HG03565 (cell line): ENCODE results near the gene UNK.
A peak's percentile ranks its signal among the peaks of the same experiment; 100 is the strongest.

ENCODE experiments used
- ATAC-seq: cut with Tn5 transposase; IDR thresholded peaks from one replicate; pipeline ENCODE4 v1.9.1; 2021; ENCODE audit warnings: mild to moderate bottlenecking, moderate library complexity; ENCODE audit not compliant: unreplicated experiment

The UNK gene

DNA sequence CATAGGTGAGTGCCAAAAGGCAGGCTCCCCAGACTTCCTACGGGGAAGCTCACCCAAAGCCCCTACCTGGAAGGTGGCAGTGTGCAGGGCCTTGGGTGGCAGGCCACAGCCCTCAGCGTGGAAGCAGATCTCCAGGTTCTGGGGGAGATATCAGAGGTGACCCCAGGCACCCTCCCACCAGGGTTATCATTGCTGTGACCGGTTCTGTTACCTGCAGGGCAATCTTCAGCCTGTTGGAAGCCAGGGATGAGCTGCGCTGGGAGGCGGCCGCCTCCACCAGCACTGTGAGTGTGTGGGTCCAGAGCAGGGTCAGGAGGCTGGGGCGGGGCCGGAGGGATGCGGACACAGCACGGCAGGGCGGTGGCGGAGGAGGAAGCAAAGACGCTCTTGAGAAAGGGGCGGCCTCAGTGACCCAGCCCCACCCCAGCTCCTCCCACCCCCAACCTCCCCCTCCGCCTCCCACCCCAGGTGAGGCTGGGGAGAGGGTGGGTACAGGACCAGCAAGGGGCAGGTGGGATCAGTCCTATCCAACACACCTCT is 46.5 kb downstream of the UNK start:
- no peak for ATAC-seq

GRCh38 chr17:75832164-75832651 is 47.6 kb downstream of the UNK start:
- no peak for ATAC-seq

- no peak for ATAC-seq
Measured at GRCh38 chr17:75832652-75833400, 48.2 kb downstream of the UNK start.

DNA sequence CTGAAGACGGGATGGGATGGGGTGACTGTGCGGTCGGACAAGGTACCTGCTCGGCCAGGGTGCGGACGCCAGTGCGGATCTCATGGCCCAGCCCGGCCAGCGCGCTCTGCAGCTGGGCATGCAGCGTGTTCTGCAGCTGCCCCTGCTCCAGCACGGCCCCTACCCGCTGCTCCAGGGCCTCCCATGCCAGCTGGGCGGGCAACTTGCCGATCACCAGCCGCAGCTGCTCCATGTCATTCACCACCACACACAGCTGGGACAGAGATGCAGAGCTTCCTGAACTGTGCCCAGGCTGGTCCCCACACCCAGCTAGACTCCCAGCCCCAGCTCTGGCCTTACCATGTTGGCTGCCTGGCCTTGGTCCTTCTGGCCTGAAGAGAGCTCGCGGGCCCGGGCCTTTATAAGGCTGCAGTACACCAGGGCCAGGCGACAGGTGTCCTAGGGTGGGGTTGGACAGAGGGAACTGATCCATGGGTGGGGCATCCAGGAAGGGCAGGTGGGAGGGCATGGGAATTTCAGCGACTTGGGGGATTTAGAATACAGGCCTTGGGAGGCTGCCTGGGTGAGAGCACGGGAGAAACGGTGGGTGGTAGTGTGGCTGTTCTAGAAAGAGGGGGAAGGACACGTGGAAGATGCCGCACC is 49.8 kb downstream of the UNK start:
- ATAC-seq = no peak

- no peak for ATAC-seq
Measured at GRCh38 chr17:75834928-75835653, 50.5 kb downstream of the UNK start.

DNA sequence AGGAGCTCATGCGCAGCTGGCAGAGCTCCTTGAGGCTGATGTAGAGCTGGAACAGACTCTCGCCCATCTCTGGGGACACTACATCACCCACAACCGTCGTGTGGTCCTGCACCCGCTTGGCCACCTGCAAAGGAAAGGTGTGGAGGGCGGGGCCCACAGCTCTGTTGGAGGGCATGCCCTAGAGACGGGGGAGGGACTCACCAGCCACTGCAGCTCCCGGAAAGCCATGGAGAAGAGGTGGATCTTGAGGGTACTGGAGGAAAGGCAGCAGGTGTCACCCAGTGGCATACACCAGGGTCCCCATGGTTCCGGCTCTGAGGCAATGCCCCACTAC is 51.0 kb downstream of the UNK start:
- no peak for ATAC-seq

DNA sequence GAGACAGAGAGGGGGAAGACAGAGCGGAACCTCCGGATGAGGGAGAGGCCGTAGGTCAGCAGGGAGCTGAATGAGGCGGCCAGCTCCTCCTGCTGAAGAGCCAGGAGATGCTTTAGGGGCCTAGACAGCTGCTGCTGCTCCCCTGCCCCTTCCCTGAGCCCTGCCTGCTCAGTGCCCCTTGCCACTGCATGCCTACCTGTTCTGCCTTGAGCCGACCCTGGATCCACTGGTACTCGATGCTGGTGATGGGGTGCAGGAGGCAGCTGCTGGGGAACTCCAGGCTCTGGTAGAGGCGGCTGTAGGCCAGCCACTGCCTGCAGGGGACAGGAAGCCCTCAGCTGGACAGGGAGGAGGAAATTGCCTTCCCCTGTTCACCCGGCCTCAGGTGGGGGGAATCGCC is 52.0 kb downstream of the UNK start:
- no peak for ATAC-seq

GRCh38 chr17:75837899-75838298 is 53.3 kb downstream of the UNK start:
- ATAC-seq = no peak

GRCh38 chr17:75838410-75838809 is 53.8 kb downstream of the UNK start:
- ATAC-seq = no peak

- ATAC-seq = no peak
Measured at GRCh38 chr17:75839942-75840798, 55.6 kb downstream of the UNK start.

DNA sequence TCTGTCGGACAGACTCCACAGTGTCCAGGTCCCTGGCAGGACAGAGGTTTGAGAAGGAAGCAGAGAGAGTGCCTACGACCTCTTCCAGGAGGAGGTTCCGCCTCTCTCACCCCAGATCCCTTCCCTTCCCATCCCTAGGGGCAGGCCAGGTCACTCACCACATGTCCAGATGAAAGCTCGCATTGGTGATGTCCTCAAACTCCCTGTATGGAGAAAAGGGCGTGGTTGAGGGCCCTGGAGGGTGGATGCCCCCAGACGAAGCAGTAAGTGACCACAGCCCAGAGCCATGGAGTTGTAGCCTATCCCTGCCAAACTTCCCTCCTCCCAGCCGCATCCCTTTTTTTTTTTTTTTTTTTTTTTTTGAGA is 56.2 kb downstream of the UNK start:
- no peak for ATAC-seq

DNA sequence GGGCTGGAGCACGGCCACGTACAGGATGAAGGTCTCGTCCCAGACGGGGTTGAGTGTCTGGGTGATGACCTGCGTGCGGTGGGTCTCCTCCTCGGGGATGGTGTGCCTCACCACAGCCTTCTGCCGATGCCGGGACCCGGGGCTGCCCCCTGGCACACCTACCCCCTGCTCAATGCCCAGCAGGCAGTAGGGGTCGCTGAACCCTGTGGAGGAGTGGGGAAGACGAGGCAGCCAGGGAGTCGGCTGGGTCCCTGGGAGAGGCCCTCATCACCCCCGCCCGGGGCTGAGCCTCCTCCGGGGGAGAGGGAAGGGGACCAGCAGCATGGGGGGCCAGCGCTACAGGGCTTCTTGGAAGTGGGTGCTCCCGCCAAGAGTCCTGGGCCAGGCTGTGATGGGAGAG is 57.8 kb downstream of the UNK start:
- ATAC-seq = no peak

DNA sequence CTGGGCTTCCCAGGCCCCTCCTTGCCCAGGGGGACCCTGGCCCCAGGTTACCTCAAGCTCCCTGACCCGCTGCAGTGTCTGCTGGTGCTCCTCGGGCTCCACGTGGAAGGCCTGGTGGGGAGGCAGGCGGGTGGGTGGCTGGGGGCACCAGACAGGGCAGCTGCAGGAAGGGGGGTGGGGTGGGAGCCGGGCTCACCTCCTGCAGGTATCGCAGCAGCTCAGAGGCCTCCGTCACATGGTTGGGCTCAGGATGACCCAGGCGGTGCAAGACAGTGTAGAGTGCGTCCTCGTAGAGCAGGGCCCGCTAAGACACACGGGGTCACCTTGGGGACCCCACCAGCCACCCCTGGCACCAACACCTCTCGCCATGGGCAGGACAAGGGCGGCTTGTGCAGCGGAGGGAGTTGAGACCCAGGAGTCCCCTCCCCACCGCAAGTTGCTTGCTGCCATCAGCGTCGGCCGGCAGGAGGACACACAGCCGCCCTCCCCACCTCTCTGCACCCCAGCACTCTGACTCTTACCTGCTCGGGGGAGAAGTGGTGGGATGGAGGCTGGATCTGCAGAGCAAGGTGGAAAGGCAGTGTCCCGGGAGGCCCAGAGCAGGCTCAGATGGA is 58.5 kb downstream of the UNK start:
- ATAC-seq = no peak

DNA sequence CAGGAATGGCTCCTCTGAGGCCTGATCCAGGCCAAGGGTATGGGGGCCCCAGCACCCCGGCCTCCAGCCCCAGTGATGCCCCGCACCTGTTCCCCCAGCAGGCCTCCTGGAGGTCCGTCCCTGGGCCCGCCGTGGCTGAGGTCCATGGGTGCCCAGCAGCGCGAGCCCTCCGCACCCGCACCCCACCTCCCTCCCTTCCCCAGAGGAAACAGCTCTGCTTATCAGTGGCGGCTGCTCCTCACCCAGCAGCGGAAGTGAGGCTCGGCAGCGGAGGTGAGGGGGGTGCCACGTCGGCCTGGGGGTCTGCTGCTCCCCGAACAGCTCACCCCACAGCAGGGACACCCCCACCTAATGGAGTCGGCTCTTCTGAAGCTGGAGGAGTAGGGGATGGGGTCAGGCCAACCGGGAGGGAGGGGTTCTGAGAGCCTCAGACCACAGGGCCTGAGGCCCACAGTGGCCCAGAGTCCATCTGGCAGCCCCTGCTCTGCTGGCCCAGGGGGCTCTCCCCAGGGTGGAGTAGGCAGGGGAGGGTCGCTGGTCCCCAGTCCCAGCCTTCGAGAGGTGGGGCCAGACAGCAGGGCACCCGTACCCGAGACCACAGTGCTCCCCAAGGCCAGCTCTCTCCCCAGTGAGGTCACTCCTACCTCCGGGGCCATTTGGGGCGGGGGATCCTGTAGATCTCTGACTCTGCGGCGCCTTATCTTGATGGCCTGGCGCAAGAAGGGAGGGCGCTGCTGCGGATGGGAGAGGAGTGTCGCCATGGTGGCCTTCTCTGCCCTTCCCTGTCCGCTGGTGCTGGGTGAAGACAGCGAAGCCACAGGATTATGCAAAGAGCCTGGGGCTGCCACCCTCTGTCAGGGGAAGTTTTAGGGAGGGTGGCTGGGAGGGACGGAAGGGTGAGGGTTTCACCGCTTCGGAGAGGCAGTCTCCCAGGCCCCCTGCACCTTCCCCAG is 59.2 kb downstream of the UNK start, which contains the start of gene UNC13D:
UNC13D (minus strand) TSS at position 828 of the 953 bp plus-strand sequence; CDS start at position 761, 67 bp downstream.
- no peak for ATAC-seq

DNA sequence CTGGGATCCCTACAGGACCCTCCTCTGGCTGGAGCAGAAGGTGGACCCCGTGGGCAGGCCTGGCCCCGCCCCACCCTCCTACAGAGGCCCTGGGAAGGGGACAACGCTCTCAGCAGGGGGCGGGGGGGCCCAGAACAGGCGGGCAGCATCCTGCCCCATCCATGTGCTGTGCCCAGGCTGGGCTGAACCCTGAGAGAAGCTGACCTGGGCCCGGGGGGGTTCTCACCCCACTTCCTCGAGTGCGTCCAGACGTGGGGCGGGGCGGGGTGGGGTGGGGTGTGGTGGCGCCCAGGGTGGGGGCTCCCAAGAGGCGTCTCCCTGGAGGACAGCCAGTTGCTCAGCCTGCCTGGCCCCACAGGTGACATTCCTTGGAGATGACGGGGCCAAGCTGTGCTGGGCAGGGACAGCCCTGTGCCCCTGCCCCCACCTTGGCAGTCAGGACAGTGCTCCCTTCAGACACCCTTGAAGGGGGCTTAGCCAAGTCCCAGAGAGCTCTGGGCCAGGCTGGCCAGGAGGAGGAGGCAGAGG is 60.0 kb downstream of the UNK start:
- no peak for ATAC-seq

GRCh38 chr17:75845058-75845711 is 60.6 kb downstream of the UNK start:
- ATAC-seq = peak; percentile 57

DNA sequence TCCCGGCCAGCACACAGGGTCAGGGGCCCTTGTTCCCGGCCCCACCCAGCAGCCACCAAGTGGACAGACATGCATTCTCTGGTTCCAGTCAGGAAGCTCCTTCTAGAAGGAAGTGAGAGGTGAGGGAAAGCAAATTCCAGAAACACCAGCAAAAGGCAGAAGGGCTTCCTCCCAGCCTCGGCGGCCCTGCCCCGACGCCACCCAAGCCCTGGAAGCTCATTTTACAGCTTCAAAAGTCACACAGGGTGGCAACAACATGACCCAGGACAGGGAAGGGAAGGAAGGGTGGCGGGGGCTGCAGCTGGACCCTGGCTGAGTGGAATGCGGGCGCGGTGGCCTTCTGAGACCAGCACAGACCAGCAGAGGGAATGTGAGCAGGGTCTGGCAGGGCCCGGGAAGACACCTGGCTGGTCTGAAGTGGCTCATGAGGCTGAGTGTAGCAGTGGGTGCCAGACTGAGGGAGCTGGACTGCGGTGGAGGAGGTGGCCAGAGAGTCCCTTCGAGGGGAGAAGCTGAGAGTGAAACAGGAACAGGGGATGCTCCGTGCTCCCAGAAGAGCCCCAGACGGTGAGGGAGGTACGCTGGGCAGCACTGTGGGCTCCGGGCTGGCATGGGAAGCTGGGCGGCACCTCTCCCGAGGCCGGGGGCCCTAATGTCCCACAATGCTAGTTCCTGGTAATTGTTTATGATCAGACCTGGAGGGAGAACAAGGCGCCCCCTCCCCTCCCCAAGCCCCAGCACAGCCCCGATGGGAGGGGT is 61.5 kb downstream of the UNK start:
- ATAC-seq = no peak
